IgD-negative memory B cell (primary cell): ENCODE results near the gene COMMD8. TPM values are rescaled to one million over a fixed set of nuclear protein-coding genes. Genes with fewer than 3 reads are reported as not detected.
"Not testable (repeated sequence)": the region's sequence is repeated elsewhere in the genome, so short reads cannot be mapped to it uniquely, and the experiment has no call there.

ENCODE experiments used
- H3K27ac Mint-ChIP-seq, 3 donors: one replicate each; pipeline ENCODE4 v1.8.0; 2020 to 2022; ENCODE audit warnings: mild to moderate bottlenecking in 3 of 3, mixed read lengths in 3 of 3, moderate library complexity in 1 of 3
- H3K27me3 Mint-ChIP-seq: one replicate; pipeline ENCODE4 v1.8.0; 2021; ENCODE audit warnings: mixed read lengths
- H3K36me3 Mint-ChIP-seq: one replicate; pipeline ENCODE4 v1.8.0; 2020; ENCODE audit warnings: mild to moderate bottlenecking, mixed read lengths
- H3K4me1 Mint-ChIP-seq, 3 donors: one replicate each; pipeline ENCODE4 v1.8.0; 2020 to 2022; ENCODE audit warnings: mixed read lengths in 3 of 3, mild to moderate bottlenecking in 1 of 3
- H3K4me3 Mint-ChIP-seq, 4 donors: one replicate each; pipeline ENCODE4 v1.8.0; 2020 to 2022; ENCODE audit warnings: mild to moderate bottlenecking in 4 of 4, mixed read lengths in 4 of 4, moderate library complexity in 3 of 4
- H3K9me3 Mint-ChIP-seq, 3 donors: one replicate each; pipeline ENCODE4 v1.8.0; 2020 to 2021; ENCODE audit warnings: mixed read lengths in 3 of 3, mild to moderate bottlenecking in 1 of 3
- polyA plus RNA-seq: library from polyadenylated mRNA; unstranded; fragments of 300-500 nt; fragmentation: Illumina TruSeq; gene quantifications from one replicate; pipeline ENCODE4 v1.2.3, GENCODE V29; 2021

The COMMD8 gene
- polyA plus RNA-seq: 44.6 TPM

DNA sequence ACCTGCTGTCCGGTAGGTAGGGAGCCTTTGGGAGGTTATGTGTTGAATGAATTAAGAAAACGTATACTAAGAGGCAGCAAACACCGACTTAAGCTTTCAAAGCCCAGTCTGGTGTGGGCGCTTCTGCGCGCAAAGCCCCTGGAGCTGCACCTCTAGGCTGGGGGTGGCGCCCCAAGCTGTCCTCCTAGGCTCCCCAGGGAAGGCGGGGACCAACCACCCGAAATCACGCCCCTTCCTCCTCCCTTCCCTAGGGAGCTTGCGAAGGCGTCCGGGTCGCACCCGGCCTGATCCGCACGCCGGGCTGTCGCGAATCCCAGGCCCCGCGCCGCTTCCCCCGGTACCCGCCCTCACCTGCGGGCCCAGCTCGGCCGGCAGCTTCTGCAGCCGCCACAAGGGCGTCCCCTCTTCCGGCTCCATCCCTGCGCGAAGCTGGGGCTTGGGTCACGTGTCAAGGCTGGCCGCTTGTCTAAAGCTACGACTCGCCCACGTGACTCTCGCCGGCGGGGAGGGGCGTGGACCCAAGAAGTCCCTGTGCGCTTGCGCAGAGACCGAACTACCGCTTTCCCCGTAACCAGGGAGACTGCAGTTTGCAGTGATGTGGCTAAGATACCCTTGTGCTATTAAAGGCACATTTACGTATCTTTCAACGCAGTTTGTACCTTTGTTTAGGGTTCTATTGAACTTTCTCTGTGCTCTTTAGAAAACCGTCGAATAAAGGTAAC, at the start of gene COMMD8:
Gene COMMD8 (minus strand): TSS at position 468 of the 722 bp plus-strand sequence. CDS start 51 bp downstream, at position 417.
- peak within 1 kb of the TSS; percentile 93 to 97 (median 94) for H3K27ac Mint-ChIP-seq
- H3K4me3 Mint-ChIP-seq: peak within 1 kb of the TSS; percentile 90 to 96 (median 94)
- H3K4me1 Mint-ChIP-seq: peaks cover 31 to 54% (median 35%) of the 10 kb centered on the region in 3 donors
- no peaks in the 10 kb centered on the region for H3K9me3 Mint-ChIP-seq
- no peaks in the 10 kb centered on the region for H3K27me3 Mint-ChIP-seq
- no peaks in the 10 kb centered on the region for H3K36me3 Mint-ChIP-seq

GRCh38 chr4:47510506-47511143, 47.1 kb upstream of the COMMD8 start:
- Mint-ChIP-seq H3K9me3 (no peaks in the 10 kb centered on the region), H3K27ac (peak overlapping the region in 2 of 3 donors; percentile 1 to 18), H3K27me3 (no peaks in the 10 kb centered on the region), H3K4me1 (peaks cover 30 to 36% (median 34%) of the 10 kb centered on the region in 3 donors), H3K4me3 (peak overlapping the region in 3 of 4 donors; percentile 3 to 70 (median 64)), H3K36me3 (peaks cover 10% of the 10 kb centered on the region)

DNA sequence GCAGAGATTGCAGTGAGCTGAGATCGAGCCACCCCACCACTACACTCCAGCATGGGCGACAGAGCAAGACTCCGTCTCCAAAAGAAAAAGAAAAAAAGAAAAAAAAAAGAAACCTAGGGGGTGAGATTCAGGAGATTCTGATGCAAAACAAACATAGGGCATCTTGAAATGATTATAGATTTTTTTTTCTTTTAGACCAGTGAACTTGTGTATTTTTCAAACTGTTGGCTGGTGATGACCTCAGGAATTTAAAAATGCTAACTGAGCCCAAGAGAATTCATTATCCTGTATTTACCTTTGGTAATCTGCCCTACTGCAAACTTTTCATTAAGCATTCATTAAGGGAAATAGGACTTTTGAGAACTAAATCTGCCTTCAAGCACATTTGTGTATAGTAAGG, 42.2 kb upstream of the COMMD8 start:
- Mint-ChIP-seq H3K27me3 (no peaks in the 10 kb centered on the region), H3K4me1 (peaks cover 16 to 23% (median 16%) of the 10 kb centered on the region in 3 donors), H3K36me3 (peaks cover 3% of the 10 kb centered on the region), H3K4me3 (no peak overlapping the region), H3K9me3 (no peaks in the 10 kb centered on the region), H3K27ac (no peak overlapping the region)

GRCh38 chr4:47505147-47505546, 41.6 kb upstream of the COMMD8 start:
- peaks cover 3% of the 10 kb centered on the region for H3K36me3 Mint-ChIP-seq
- H3K4me3 Mint-ChIP-seq: no peak overlapping the region
- no peaks in the 10 kb centered on the region for H3K27me3 Mint-ChIP-seq
- peaks cover 11 to 18% (median 11%) of the 10 kb centered on the region in 3 donors for H3K4me1 Mint-ChIP-seq
- H3K9me3 Mint-ChIP-seq: no peaks in the 10 kb centered on the region
- H3K27ac Mint-ChIP-seq: peak overlapping the region in 1 of 3 donors; percentile 65

DNA sequence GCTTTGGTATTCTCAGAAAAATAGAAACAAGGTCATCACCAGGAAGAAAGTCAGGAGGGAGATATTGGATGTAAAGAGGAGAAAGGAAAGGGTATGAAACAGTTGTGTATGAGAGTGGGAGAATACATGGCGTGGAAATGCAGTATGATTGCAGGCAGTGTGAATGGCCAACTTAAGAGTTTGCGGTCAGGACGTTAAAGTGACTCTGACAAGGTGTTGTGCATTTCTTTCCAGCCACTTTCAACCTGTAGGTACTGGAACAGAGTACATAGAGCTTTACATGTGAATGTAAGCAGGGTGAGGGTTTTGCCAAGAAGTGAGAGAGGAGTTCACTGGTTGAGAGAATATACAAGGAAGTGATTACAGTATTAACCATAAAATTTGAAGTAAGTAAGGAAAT, 37.3 kb upstream of the COMMD8 start:
- Mint-ChIP-seq H3K36me3 (peaks cover 3% of the 10 kb centered on the region), H3K27me3 (no peaks in the 10 kb centered on the region)

DNA sequence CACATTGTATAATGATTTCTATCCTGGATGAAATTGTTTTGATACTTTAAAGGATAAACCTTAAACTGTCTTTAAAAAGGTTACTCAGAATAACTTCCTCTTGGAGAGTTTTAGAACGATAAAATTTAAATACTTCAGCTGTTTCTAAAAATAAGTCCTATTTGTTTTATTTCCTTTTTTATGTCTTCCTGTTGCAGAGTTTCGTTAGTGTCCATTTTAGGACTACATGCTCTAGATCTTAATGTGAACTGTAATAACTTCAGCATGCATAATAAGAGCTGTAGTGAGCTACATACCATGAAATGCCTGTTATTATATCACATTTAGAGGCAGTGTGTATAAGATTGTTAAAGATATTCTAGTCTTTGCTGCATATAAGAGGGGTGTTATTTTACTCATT, 36.2 kb upstream of the COMMD8 start:
- no peak overlapping the region for H3K27ac Mint-ChIP-seq
- peaks cover 17 to 18% (median 17%) of the 10 kb centered on the region in 3 donors for H3K4me1 Mint-ChIP-seq
- peaks cover 3% of the 10 kb centered on the region for H3K36me3 Mint-ChIP-seq
- H3K27me3 Mint-ChIP-seq: no peaks in the 10 kb centered on the region
- no peaks in the 10 kb centered on the region for H3K9me3 Mint-ChIP-seq
- no peak overlapping the region for H3K4me3 Mint-ChIP-seq

More for the DNA sequence above, 37.3 kb upstream of the COMMD8 start:
- H3K4me1 Mint-ChIP-seq: peaks cover 17 to 21% (median 17%) of the 10 kb centered on the region in 3 donors
- no peak overlapping the region for H3K4me3 Mint-ChIP-seq
- H3K27ac Mint-ChIP-seq: no peak overlapping the region
- H3K9me3 Mint-ChIP-seq: no peaks in the 10 kb centered on the region

DNA sequence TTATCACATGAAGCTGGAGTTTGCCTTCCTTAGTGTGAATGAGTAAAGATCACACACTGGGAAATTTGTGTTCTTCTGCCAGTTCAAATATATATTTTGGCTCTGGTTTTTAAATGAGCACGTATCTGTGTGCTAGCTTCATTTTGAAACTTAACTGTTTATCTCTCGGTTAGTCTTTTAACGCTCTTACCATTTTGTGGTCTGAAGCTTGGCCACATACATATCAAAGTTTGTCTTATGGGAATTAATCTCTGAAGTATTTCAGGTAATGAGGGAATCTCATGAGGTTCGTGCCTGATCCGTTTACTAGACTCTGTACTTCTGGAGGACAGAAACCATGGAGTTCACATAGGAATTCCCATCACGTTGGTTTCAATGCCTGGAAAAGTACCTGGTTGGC, 35.4 kb upstream of the COMMD8 start:
- Mint-ChIP-seq H3K27ac (peak overlapping the region; percentile 1 to 70 (median 57)), H3K4me3 (peak overlapping the region in 1 of 4 donors; percentile 40)

GRCh38 chr4:47494124-47494430, 30.6 kb upstream of the COMMD8 start:
- peaks cover 40 to 56% (median 43%) of the 10 kb centered on the region in 3 donors for H3K4me1 Mint-ChIP-seq
- no peaks in the 10 kb centered on the region for H3K36me3 Mint-ChIP-seq
- peak overlapping the region; percentile 40 to 70 (median 59) for H3K27ac Mint-ChIP-seq
- peak overlapping the region in 1 of 4 donors; percentile 39 for H3K4me3 Mint-ChIP-seq
- no peaks in the 10 kb centered on the region for H3K9me3 Mint-ChIP-seq
- no peaks in the 10 kb centered on the region for H3K27me3 Mint-ChIP-seq

More for the DNA sequence above, 35.4 kb upstream of the COMMD8 start:
- H3K27me3 Mint-ChIP-seq: no peaks in the 10 kb centered on the region
- H3K9me3 Mint-ChIP-seq: no peaks in the 10 kb centered on the region
- H3K4me1 Mint-ChIP-seq: peaks cover 21 to 22% (median 22%) of the 10 kb centered on the region in 3 donors
- H3K36me3 Mint-ChIP-seq: peaks cover under 1% of the 10 kb centered on the region

- peak overlapping the region; percentile 40 to 89 (median 59) for H3K27ac Mint-ChIP-seq
- H3K9me3 Mint-ChIP-seq: no peaks in the 10 kb centered on the region
- peak overlapping the region in 2 of 4 donors; percentile 39 to 61 for H3K4me3 Mint-ChIP-seq
- H3K27me3 Mint-ChIP-seq: no peaks in the 10 kb centered on the region
- H3K36me3 Mint-ChIP-seq: no peaks in the 10 kb centered on the region
- H3K4me1 Mint-ChIP-seq: peaks cover 37 to 54% (median 40%) of the 10 kb centered on the region in 3 donors
Measured at GRCh38 chr4:47493238-47494123, 30.0 kb upstream of the COMMD8 start.

DNA sequence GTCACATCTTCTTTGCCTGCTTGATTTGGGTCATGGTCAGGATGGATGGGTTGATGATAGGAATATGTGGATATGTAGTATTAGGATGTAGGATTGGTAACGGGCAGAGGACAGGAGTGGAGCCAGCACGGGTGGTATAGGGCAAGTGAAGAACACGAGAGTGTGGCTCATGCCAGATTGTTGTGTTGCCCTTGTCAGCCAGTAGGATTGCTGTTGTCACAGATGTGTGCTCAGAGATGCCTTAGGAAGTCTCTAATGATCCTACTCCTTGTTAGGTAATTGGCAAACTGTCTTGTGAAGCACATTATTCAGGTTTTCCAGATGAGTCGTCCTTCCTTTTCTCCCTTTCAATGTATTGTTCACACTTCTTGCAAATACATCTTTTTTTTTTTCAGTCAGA, 27.0 kb upstream of the COMMD8 start:
- H3K27ac Mint-ChIP-seq: peak overlapping the region in 1 of 3 donors; percentile 80
- H3K27me3 Mint-ChIP-seq: no peaks in the 10 kb centered on the region
- H3K36me3 Mint-ChIP-seq: no peaks in the 10 kb centered on the region
- peaks cover 36 to 54% (median 39%) of the 10 kb centered on the region in 3 donors for H3K4me1 Mint-ChIP-seq
- H3K4me3 Mint-ChIP-seq: peak overlapping the region; percentile 2 to 48 (median 14)
- no peaks in the 10 kb centered on the region for H3K9me3 Mint-ChIP-seq

DNA sequence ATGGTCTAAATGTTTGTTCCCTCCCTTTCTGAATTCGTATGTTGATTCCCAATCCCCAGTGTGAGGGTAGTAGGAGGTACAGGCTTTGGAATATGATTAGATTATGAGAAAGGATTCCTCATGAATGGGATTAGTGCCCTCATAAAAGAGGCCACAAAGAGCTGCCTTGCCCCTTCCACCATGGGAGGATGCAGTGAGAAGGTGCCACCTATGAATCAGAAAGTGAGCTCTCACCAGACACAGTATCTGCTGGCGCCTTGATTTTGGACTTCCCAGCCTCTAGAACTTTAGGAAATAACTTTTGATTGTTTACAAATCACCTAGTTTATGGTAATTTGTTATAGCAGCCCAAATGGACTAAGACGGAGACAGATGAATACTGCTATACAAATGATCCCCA, 25.2 kb upstream of the COMMD8 start:
- Mint-ChIP-seq H3K9me3 (no peaks in the 10 kb centered on the region), H3K36me3 (no peaks in the 10 kb centered on the region), H3K27me3 (no peaks in the 10 kb centered on the region), H3K4me1 (peaks cover 42 to 64% (median 43%) of the 10 kb centered on the region in 3 donors), H3K4me3 (no peak overlapping the region), H3K27ac (no peak overlapping the region)

GRCh38 chr4:47486727-47487126, 23.2 kb upstream of the COMMD8 start:
- not testable (repeated sequence) for H3K36me3 Mint-ChIP-seq, H3K9me3 Mint-ChIP-seq, H3K27me3 Mint-ChIP-seq
- Mint-ChIP-seq H3K4me3 (peak overlapping the region in 2 of 4 donors; percentile 97 to 100), H3K4me1 (peaks cover 43 to 58% (median 46%) of the 10 kb centered on the region in 3 donors), H3K27ac (peak overlapping the region in 1 of 3 donors; percentile 95)

DNA sequence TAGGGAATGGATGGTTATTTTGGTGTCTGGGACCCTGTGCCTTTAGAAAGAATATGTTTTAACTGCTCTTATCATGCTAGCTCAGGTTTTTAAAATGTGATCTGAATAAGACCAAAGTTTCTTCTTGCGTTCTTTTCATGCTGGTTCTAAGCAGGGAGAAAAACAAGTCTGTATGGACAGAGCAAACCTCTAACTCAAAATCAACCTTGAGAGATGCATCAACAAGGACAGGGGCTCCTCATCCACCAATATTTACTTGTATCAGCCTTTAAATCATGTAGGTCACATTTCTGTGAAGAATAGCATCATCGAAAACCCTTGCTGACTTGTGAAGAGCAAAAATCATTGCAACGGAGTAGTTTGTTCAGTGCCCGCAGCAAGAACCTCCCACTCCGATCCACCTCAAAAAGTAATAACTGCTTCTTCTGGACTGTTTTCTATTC, 22.8 kb upstream of the COMMD8 start:
- no peaks in the 10 kb centered on the region for H3K9me3 Mint-ChIP-seq
- H3K36me3 Mint-ChIP-seq: no peaks in the 10 kb centered on the region
- peak overlapping the region in 2 of 3 donors; percentile 87 to 95 for H3K27ac Mint-ChIP-seq
- no peaks in the 10 kb centered on the region for H3K27me3 Mint-ChIP-seq
- peak overlapping the region; percentile 91 to 100 (median 97) for H3K4me3 Mint-ChIP-seq
- peaks cover 43 to 54% (median 43%) of the 10 kb centered on the region in 3 donors for H3K4me1 Mint-ChIP-seq

DNA sequence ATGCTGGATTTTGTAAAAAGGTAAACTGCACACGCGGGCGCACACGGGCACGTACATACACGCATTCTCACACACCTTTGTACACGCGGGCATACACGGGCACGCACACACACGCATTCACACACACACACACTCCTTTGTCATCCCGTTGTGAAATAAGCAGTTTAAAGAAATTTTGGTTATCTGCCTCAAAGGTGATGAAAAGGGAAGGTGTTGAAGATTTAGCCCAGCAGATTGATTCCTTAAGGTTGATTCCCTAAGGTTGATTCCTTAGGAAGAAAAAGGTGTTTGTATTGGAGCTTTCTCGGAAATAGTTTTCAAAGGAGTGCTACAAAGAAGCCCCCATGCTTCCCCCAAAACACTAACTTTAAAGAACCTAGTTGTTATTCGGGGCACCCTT, 22.3 kb upstream of the COMMD8 start:
- Mint-ChIP-seq H3K4me3 (peak overlapping the region; percentile 91 to 100 (median 97)), H3K36me3 (no peaks in the 10 kb centered on the region), H3K9me3 (no peaks in the 10 kb centered on the region), H3K27me3 (no peaks in the 10 kb centered on the region), H3K4me1 (peaks cover 39 to 51% (median 40%) of the 10 kb centered on the region in 3 donors), H3K27ac (peak overlapping the region; percentile 87 to 95 (median 91))
